GM23338 (cell line): ENCODE results near the gene PDE1C. TPM values are rescaled to one million over a fixed set of nuclear protein-coding genes. Genes with fewer than 3 reads are reported as not detected.
A peak's percentile ranks its signal among the peaks of the same experiment; 100 is the strongest.

Experiments
- ATAC-seq: fragments of 200-7000 bp; cut with Tn5 transposase; 3 replicates; pipeline ENCODE4 v1.9.1; 2020
- DNase-seq: peaks from one replicate; pipeline ENCODE4 v3.0.0-alpha.2; 2015; ENCODE audit warnings: low spot score
- H2AFZ ChIP-seq: fragments of 200-600 bp; sonication (generic); 2 replicates; pipeline ENCODE4 v1.8.0; 2016; ENCODE audit warnings: antibody characterized with exemption, mild to moderate bottlenecking, moderate library complexity
- H3F3A ChIP-seq: fragments of 200-600 bp; sonication (generic); replicated peaks from 2 replicates; pipeline ENCODE4 v1.8.0; 2017; ENCODE audit warnings: antibody characterized with exemption, mixed run types, low read depth
- H3K27ac ChIP-seq: fragments of 200-600 bp; sonication (generic); 2 replicates; pipeline ENCODE4 v1.6.1; 2016; ENCODE audit warnings: low read depth
- H3K27me3 ChIP-seq: fragments of 200-600 bp; sonication (generic); 2 replicates; pipeline ENCODE4 v1.8.0; 2016; ENCODE audit warnings: mild to moderate bottlenecking, mixed run types, moderate library complexity; ENCODE audit not compliant: insufficient read depth
- H3K36me3 ChIP-seq: fragments of 200-600 bp; sonication (generic); 2 replicates; pipeline ENCODE4 v1.8.0; 2016; ENCODE audit warnings: mild to moderate bottlenecking; ENCODE audit not compliant: insufficient read depth
- H3K4me1 ChIP-seq: fragments of 200-600 bp; sonication (generic); 2 replicates; pipeline ENCODE4 v1.8.0; 2016; ENCODE audit warnings: mild to moderate bottlenecking, moderate library complexity; ENCODE audit not compliant: insufficient read depth
- H3K4me2 ChIP-seq: fragments of 200-600 bp; sonication (generic); 2 replicates; pipeline ENCODE4 v1.7.1; 2017; ENCODE audit warnings: mixed run types
- H3K4me3 ChIP-seq: fragments of 200-600 bp; sonication (generic); 2 replicates; pipeline ENCODE4 v1.6.1; 2016; ENCODE audit warnings: mixed run types
- H3K79me2 ChIP-seq: fragments of 200-600 bp; sonication (generic); replicated peaks from 2 replicates; pipeline ENCODE4 v1.8.0; 2017; ENCODE audit warnings: mild to moderate bottlenecking; ENCODE audit not compliant: insufficient read depth
- H3K9me2 ChIP-seq: fragments of 200-600 bp; sonication (generic); 2 replicates; pipeline ENCODE4 v1.8.0; 2017; ENCODE audit not compliant: insufficient read depth
- H4K20me1 ChIP-seq: fragments of 200-600 bp; sonication (generic); replicated peaks from 2 replicates; pipeline ENCODE4 v1.8.0; 2017; ENCODE audit warnings: mild to moderate bottlenecking; ENCODE audit not compliant: insufficient read depth
- H3K27ac Mint-ChIP-seq: 2 replicates; pipeline ENCODE4 v1.8.0; 2020; ENCODE audit warnings: inconsistent platforms, mild to moderate bottlenecking, moderate library complexity, mixed read lengths
- H3K27me3 Mint-ChIP-seq: 3 replicates; pipeline ENCODE4 v1.8.0; 2022; ENCODE audit warnings: low read depth, mild to moderate bottlenecking, moderate library complexity, mixed read lengths, inconsistent platforms; ENCODE audit not compliant: insufficient read depth, poor library complexity
- H3K36me3 Mint-ChIP-seq: 3 replicates; pipeline ENCODE4 v1.8.0; 2021; ENCODE audit warnings: low read depth, mild to moderate bottlenecking, inconsistent platforms, moderate library complexity, mixed read lengths
- H3K4me1 Mint-ChIP-seq: 3 replicates; pipeline ENCODE4 v1.8.0; 2020; ENCODE audit warnings: mild to moderate bottlenecking, inconsistent platforms, mixed read lengths
- H3K4me3 Mint-ChIP-seq: 3 replicates; pipeline ENCODE4 v1.8.0; 2021; ENCODE audit warnings: moderate library complexity, mild to moderate bottlenecking, inconsistent platforms, mixed read lengths
- H3K9me3 Mint-ChIP-seq: 3 replicates; pipeline ENCODE4 v1.8.0; 2020; ENCODE audit warnings: moderate library complexity, mild to moderate bottlenecking, inconsistent platforms, mixed read lengths
- CTCF ChIP-seq, 2 experiments: fragments of 200-600 bp in 1 of 2; sonication (generic) in 1 of 2; conservative IDR thresholded peaks; 2 replicates each; pipeline versions ENCODE4 v1.5.1 to v1.6.1; 2016 to 2017; ENCODE audit warnings: antibody characterized with exemption in 2 of 2, low read depth in 2 of 2, mild to moderate bottlenecking in 2 of 2, moderate library complexity in 1 of 2
- ETS1 ChIP-seq: IDR thresholded peaks from 2 replicates; pipeline ENCODE4 v1.6.1; 2016; ENCODE audit warnings: antibody characterized with exemption
- EZH2 ChIP-seq: fragments of 200-600 bp; sonication (generic); IDR thresholded peaks from one replicate; pipeline ENCODE4 v1.8.0; 2017; ENCODE audit warnings: antibody characterized with exemption, mild to moderate bottlenecking, low read depth; ENCODE audit not compliant: unreplicated experiment
- REST ChIP-seq: IDR thresholded peaks from one replicate; pipeline ENCODE4 v1.6.1; 2018; ENCODE audit warnings: antibody characterized with exemption; ENCODE audit not compliant: unreplicated experiment
- polyA plus RNA-seq: library from polyadenylated mRNA; unstranded; fragments of >200 nt; fragmentation: Nextera tagmentation; extraction: Ambion mirVana; gene quantifications from 2 replicates; pipeline ENCODE4 v1.2.1, GENCODE V29; 2016
- total RNA-seq: library from RNA; depleted of rRNA; stranded (reverse); fragments of >200 nt; shearing (Covaris generic); gene quantifications from 2 replicates; pipeline ENCODE4 v1.2.3, GENCODE V29; 2014

Gene PDE1C
- total and polyA plus RNA-seq, 2 experiments from 2014 or later, result 0.28 TPM; not detected in 1

GRCh38 chr7:32072397-32072796, 2.2 kb upstream of the PDE1C start:
- Mint-ChIP-seq H3K9me3 (no peaks in the 10 kb centered on the region; the same call in 2 of the 3 replicates), H3K4me3 (no peak overlapping the region), H3K4me1 (peaks cover 3% of the 10 kb centered on the region; the same call in 2 of the 3 replicates), H3K36me3 (no peaks in the 10 kb centered on the region), H3K27ac (no peak overlapping the region), H3K27me3 (peaks cover 48% of the 10 kb centered on the region)
- DNase-seq, result no peak
- H3K4me1 ChIP-seq, result peaks cover 7% of the 10 kb centered on the region; the same call in 1 of the 2 replicates
- ATAC-seq, result no peak
- H3K27ac ChIP-seq, result no peak overlapping the region
- H3K79me2 ChIP-seq, result no peaks in the 10 kb centered on the region
- H3F3A ChIP-seq, result 0 out of 2 replicates have a peak, but pooled peaks cover 3% of the 10 kb centered on the region
- TF ChIP-seq REST (no peak), CTCF (conservative IDR thresholded peaks at IDR 0.05; ENCODE audit: low read depth in 2 of 2) (0 out of 4 replicates have a peak, but pooled peaks of 1 of the 2 experiments have one; percentile 7)
- peaks cover 69% of the 10 kb centered on the region for H3K27me3 ChIP-seq
- H2AFZ ChIP-seq, result no peak overlapping the region
- H3K9me2 ChIP-seq, result no peaks in the 10 kb centered on the region
- H3K36me3 ChIP-seq, result no peaks in the 10 kb centered on the region
- H4K20me1 ChIP-seq, result peaks cover 9% of the 10 kb centered on the region; the same call in 1 of the 2 replicates
- H3K4me2 ChIP-seq, result no peak overlapping the region
- no peak overlapping the region for H3K4me3 ChIP-seq

GRCh38 chr7:32071466-32072091, 1.4 kb upstream of the PDE1C start:
- peak overlapping the region; percentile 97 for H3K4me2 ChIP-seq
- H3K4me3 Mint-ChIP-seq, result peak overlapping the region; percentile 91
- peak; percentile 5; the same call in 1 of the 3 replicates for ATAC-seq
- TF ChIP-seq ETS1 (no peak), EZH2 (peak; percentile 52)
- H2AFZ ChIP-seq, result peak overlapping the region; percentile 99
- peaks cover 7% of the 10 kb centered on the region; the same call in 1 of the 2 replicates for H3K4me1 ChIP-seq
- H3K27me3 ChIP-seq, result peaks cover 77% of the 10 kb centered on the region
- H4K20me1 ChIP-seq, result peaks cover 9% of the 10 kb centered on the region; the same call in 1 of the 2 replicates
- H3F3A ChIP-seq, result 0 out of 2 replicates have a peak, but pooled peaks cover 3% of the 10 kb centered on the region
- no peaks in the 10 kb centered on the region for H3K9me2 ChIP-seq
- H3K9me3 Mint-ChIP-seq, result no peaks in the 10 kb centered on the region; the same call in 2 of the 3 replicates
- peak overlapping the region; percentile 90 for H3K4me3 ChIP-seq
- peak; percentile 21 for DNase-seq
- no peak overlapping the region for H3K27ac Mint-ChIP-seq
- peaks cover 3% of the 10 kb centered on the region; the same call in 2 of the 3 replicates for H3K4me1 Mint-ChIP-seq
- no peak overlapping the region for H3K27ac ChIP-seq
- no peaks in the 10 kb centered on the region for H3K79me2 ChIP-seq
- H3K36me3 Mint-ChIP-seq, result no peaks in the 10 kb centered on the region
- H3K36me3 ChIP-seq, result no peaks in the 10 kb centered on the region
- H3K27me3 Mint-ChIP-seq, result peaks cover 48% of the 10 kb centered on the region
